Left cardiac atrium (tissue), 2 donors: ENCODE data around the gene CHST6. TPM values are rescaled to one million over a fixed set of nuclear protein-coding genes. Genes with fewer than 3 reads are reported as not detected.

ENCODE experiments used
- total RNA-seq, 2 donors: library from RNA; stranded (reverse); fragmentation: NEBNext Ultra II Directional; extraction: Animal tissue kit (Norgen Biotek cat#: 25700); gene quantifications; one replicate each; pipeline ENCODE4 v1.2.1, GENCODE V29; 2021
- donor health status: DM: no; HTN: yes; CAD: no; lungs with severe emphysema.
- donor health status: DM: yes; HTN: yes; CAD: no.

CHST6 gene
- total RNA-seq, 2 donors from 2014 or later = 4.4 to 4.6 TPM

Other genes with a start within 250 kb of the CHST6 start
- gene BCAR1, start 243.8 kb downstream of the CHST6 start, total RNA-seq = 10 to 100 TPM; 46.5 to 65.9 TPM
- gene CFDP1, start 61.9 kb downstream of the CHST6 start, total RNA-seq = 10 to 100 TPM; 31.3 to 32.7 TPM
- 10 to 100 TPM in 1 of 2 donors, 1 to 10 TPM in 1; 10.0 to 12.2 TPM for gene TMEM170A, start 30.8 kb downstream of the CHST6 start, total RNA-seq
- under 1 TPM in 1 of 2 donors, not detected in 1; 0.37 TPM for gene CHST5, start 40.7 kb upstream of the CHST6 start, total RNA-seq
- gene TMEM231, start 60.8 kb upstream of the CHST6 start, total RNA-seq = 1 to 10 TPM; 5.6 to 7.3 TPM
- gene GABARAPL2, start 70.9 kb upstream of the CHST6 start, total RNA-seq = 100 to 1,000 TPM; 172 to 180 TPM
- 10 to 100 TPM; 18.6 to 25.3 TPM for gene ADAT1, start 127.8 kb upstream of the CHST6 start, total RNA-seq
- 100 to 1,000 TPM in 1 of 2 donors, 10 to 100 TPM in 1; 96.0 to 107 TPM for gene KARS1, start 152.2 kb upstream of the CHST6 start, total RNA-seq
- 10 to 100 TPM; 55.6 to 70.2 TPM for gene TERF2IP, start 152.3 kb upstream of the CHST6 start, total RNA-seq
- not detected for gene CPHXL2, start 181.6 kb upstream of the CHST6 start, total RNA-seq
- gene DUXB, start 206.0 kb upstream of the CHST6 start, total RNA-seq = not detected
- gene CPHXL, start 231.0 kb upstream of the CHST6 start, total RNA-seq = not detected